ENCODE data around the gene MCRIP1.

MCRIP1 gene

DNA sequence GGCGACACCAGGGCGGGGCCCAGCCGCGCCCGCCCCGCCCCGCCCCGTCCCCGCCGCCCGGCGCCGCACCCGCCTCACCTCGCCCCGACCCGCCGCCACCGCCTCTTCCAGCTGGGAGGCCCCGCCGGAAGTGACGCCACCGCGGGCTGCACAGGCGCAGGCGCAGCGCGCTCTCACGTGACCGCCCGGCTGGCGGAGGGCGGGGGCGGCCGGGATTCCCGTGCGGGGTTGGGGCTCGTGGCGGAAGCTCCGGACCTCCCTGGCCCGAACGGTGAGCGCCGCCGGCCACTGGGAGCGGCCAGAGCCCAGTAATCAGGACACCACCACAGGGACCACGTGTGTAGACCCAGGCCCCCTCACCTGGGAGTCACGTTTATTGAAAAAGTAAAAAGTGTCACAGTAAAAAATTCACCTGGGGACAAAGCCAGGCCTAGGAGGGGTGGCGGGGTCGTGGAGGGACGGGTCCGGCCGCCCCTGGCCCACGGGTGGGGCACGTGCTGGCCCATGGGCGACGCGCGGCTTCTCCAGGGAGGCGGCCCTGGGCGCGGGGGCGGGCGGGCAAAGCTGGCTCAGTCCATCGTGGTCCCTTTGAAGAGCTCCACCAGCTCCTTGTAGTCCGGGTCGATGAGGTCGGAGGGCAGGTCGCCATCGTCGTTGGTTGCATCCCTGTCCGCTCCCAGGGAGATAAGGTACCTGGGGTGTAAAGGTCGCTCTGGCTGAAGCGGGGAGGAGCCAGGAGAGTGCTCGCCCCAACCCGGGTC lies at the start of gene MCRIP1:
TSS of gene MCRIP1 (minus strand) at position 132 of the 761 bp plus-strand sequence. CDS start 8,785 bp downstream, outside the sequence.
- peak; percentile 85 for DNase-seq

GRCh38 chr17:81879121-81879520 lies 46.0 kb upstream of the MCRIP1 start:
- in situ Hi-C loops (cut with MboI; ENCODE audit: low pct_unique_long_range_greater_than_20kb, low sequenced_read_pairs) = no loop called here
- no peak for DNase-seq

More for the DNA sequence above, at the start of gene MCRIP1:
- in situ Hi-C loops (cut with MboI; ENCODE audit: low pct_unique_long_range_greater_than_20kb, low sequenced_read_pairs) = no loop called here

DNA sequence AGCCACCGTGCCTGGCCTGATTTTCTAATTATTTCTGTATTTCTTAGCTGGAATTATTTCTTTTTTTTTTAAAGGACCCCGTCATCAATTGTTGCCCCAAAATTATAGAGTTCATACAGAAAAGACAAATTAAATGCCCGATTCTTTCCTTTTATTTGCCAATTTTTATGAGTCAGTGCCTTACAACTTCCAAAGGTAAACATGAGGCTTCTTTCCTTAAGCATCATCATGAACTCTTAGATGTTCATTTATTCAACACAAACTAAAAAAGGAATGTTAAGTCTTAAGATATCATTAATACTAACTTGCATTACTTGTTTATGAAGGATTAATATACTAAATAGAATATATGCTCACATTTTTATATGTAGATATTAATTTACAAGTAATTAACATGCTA lies 45.2 kb upstream of the MCRIP1 start:
- in situ Hi-C loops (cut with MboI; ENCODE audit: low pct_unique_long_range_greater_than_20kb, low sequenced_read_pairs) = no loop called here

DNA sequence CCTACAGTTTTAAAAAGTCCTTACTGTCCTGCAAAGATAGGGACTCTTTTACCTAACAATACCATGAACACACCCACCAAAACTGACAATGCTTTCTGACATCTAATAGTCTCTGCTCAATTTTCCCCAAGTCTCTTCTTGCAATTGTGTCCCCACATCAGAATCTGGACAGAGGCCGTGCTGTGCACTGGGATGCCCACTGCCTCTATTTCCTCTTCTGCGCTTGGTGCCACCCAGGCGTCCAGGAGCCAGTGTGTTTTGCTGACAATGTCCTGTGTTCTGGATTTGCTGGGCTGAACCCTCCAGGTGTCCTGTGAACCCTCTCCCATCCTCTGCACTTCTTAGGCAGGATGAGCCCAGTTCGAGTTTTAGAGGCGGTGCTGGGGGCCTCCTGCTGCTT lies 44.5 kb upstream of the MCRIP1 start:
- in situ Hi-C loops (cut with MboI; ENCODE audit: low pct_unique_long_range_greater_than_20kb, low sequenced_read_pairs) = no loop called here
- DNase-seq = no peak

More for the DNA sequence above, 45.2 kb upstream of the MCRIP1 start:
- no peak for DNase-seq

DNA sequence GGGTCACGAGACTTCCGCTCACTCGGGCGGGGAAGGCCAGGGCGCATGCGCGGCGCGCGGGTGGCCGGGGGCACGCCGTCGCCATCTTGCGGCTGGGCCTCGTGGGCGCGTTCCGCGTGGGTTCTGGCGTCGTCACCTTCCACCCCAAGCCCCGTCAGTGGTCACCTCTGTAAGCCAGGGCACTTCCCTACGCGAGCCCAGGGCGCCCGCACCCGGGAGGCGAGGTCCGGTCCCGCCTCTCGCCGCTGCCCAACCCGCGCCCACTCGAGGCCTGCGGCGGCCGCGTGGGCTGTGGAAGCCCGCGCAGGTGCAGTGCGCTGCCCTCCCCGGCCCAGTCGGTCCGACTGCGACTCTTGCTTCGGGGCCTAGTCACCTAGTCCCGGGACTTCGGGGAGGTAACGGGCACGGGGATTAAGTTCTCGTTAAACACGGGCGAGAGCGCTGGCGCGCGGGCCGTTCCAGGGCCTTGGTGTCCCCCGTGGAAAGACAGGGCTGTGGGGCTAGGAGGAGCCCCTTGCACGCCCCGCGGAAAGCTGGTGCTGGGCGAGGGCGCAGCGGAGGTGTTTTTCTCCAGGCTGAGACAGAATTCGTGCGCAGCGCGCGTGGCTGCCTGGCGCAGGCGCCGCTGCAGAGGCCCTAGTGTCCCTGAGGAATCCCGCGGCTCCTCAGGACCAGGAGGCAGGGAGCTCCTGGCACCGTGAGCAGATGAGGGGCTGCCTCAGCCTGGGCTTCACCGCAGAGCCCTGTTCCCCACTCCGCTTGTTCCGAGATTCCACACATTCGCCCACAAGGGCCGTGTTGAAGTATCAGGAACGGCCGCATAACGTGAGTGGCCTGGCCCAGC lies 38.5 kb upstream of the MCRIP1 start:
- in situ Hi-C loops (cut with MboI; ENCODE audit: low pct_unique_long_range_greater_than_20kb, low sequenced_read_pairs) = no loop called here
- DNase-seq = peak; percentile 81

- in situ Hi-C loops (cut with MboI; ENCODE audit: low pct_unique_long_range_greater_than_20kb, low sequenced_read_pairs) = no loop called here
- no peak for DNase-seq
These were observed 37.9 kb upstream of the MCRIP1 start, which contains the start of gene ARHGDIA for GRCh38 chr17:81870981-81871386. TSS of gene ARHGDIA (minus strand) at chr17:81871337. CDS start at chr17:81869930, 1,407 bp downstream.

- in situ Hi-C loops (cut with MboI; ENCODE audit: low pct_unique_long_range_greater_than_20kb, low sequenced_read_pairs) = no loop called here
- DNase-seq = peak; percentile 41
These were observed 37.3 kb upstream of the MCRIP1 start for GRCh38 chr17:81870131-81870980.

DNA sequence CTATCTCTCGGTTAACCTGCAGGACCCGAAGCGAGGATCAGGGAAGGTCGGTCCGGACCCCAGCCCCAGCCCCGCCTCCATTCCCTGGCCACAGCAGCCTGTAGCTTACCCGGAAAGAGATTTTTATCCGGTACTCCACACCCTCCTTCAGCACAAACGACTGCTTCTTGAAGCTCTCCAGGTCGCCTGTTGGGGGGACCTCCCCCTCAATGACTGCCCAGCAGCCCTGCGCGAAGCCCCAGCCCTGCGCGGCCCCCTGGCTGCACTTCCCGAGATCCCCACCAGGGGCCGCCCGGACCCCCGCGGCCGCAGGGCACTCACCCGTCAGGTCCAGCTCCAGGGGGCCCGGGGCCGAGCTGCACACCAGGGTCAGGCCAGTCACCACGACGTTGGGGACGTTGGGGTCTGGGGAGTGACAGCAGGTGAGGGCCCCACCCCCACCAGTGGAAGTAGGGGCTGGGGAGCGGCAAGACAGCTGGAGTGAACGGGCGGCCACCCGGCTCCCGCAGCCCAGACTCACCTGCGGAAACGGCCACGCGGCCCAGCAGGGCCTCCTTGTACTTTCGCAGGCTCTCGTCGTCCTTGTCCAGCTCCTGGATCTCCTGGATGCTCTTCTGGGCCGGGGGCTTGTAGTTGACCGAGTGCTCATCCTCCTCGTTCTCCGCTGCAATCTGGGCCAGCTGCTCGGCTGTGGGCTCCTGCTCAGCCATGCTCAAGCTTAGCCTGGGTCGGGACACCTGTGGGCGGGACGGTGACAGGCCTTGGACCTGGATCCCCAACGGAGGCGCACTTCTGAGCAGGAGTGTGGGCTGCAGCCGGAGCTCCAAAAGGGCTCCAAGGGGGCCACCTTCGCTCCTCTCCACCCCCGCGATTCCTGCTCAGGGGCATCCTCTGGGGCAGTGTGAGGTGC lies 36.4 kb upstream of the MCRIP1 start:
- peak; percentile 51 for DNase-seq
- in situ Hi-C loops (cut with MboI; ENCODE audit: low pct_unique_long_range_greater_than_20kb, low sequenced_read_pairs) = no loop called here

DNA sequence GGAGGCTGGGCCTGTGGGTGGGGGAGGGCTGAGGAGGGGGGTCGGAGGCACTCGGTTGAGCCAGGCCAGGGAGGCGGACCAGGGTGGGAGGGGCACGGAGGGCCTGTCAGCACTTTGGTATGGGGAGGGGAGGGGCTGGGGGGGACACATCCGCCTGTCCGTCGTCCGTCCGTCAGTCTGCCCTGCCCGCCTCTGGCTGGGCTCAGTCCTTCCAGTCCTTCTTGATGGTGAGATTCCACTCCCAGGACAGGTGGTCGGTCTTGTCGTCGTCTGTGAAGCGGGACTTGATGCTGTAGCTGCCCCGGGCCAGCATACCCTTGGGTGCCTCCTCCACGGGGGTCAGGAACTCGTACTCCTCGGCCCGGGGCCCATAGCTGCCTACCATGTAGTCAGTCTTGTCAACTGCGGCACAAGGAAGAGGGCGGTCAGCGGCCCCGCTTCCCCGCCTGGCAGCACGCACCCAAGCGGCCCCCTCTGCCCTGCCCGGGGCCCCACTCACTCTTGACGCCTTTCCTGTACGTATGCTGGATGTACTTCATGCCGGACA lies 35.7 kb upstream of the MCRIP1 start:
- in situ Hi-C loops (cut with MboI; ENCODE audit: low pct_unique_long_range_greater_than_20kb, low sequenced_read_pairs) = no loop called here
- DNase-seq = no peak

DNA sequence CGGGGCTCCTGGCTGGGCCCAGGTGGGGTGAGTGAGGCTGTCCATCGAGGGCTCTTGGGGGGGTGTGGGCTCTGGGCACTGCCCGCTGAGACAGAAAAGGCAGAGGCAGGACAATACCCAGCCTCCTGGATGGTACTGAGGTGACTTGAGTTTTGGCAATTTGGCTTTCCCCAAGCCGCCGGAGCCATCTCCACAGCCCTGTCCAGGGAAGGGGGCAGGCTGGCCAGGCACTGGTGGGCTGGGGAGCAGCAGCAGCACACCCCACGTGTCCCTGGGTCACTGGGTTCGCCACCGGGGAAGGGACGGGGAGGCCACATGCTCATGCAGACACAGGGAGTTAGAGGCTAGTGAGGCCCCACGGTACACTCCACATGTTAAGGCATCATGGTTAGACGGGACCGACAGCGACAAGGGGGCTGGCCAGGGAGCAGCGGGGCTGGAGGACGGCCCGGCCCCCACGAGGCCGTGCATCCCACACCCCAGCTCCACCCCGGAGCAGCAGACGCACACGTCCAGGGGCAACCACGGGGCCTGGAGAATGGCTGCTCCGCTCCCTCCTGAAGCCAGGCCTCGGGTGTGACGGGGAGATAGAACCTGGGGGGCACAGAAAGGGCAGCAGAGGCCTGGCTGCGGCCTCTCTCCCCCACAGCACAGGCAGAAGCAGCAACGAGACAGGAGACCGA lies 35.0 kb upstream of the MCRIP1 start:
- in situ Hi-C loops (cut with MboI; ENCODE audit: low pct_unique_long_range_greater_than_20kb, low sequenced_read_pairs) = no loop called here
- no peak for DNase-seq

GRCh38 chr17:81867170-81867990 lies 34.3 kb upstream of the MCRIP1 start:
- in situ Hi-C loops (cut with MboI; ENCODE audit: low pct_unique_long_range_greater_than_20kb, low sequenced_read_pairs) = no loop called here

GRCh38 chr17:81866440-81867169 lies 33.5 kb upstream of the MCRIP1 start:
- in situ Hi-C loops (cut with MboI; ENCODE audit: low pct_unique_long_range_greater_than_20kb, low sequenced_read_pairs) = no loop called here
- DNase-seq = peak; percentile 30

More at GRCh38 chr17:81867170-81867990, 34.3 kb upstream of the MCRIP1 start:
- DNase-seq = peak; percentile 51

DNA sequence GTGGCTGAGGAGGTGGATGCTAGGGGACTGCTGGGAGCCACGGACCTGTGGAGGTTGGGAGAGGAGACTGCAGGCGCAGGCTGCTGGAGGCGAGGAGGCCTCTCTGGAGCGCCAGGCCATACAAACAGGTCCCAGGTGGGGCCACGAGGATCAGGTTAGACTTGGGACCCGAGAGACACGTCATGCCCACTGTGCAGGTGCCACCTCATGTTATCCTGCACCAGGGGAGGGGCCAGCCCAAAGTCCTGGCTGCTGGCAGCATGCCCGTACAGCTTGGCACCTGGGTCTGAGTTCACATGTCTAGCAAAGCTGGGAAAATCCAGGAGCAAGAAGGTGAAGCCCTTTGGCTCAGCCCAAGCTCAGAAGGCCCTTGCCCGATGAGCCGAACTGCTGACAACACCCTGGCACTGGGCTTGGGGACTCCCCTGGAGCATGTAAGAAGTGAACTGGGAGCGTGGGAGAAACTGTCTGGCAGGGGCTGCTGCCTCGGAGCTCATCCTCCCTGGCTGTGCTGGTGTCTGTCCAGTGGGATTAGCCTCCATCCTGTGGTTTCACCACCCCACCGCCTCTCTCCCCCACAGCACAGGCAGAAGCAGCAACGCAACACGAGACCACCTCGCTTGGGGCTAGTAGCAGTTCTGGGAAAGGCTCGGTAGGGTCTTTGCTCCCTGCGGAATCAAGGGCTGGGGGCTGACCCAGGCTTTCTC lies 32.8 kb upstream of the MCRIP1 start:
- no peak for DNase-seq

DNA sequence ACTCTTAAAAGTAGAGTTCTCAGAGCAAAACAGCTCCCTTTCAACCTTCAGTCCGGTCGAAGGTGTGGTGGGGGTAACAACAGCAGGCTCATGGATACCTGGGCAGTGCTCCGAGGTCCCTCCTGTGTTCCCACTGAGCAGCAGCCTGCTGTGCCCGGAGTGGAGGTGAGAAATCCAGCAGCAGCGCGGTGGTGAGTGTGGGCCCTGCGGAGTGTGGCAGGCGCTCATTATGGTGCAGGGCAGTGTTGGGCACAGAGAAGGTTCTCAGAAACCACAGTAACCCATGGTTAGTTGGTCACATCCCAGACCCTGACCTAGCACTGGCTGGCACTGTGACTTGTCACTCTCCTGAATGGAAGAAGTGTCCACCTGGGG lies 32.3 kb upstream of the MCRIP1 start:
- in situ Hi-C loops (cut with MboI; ENCODE audit: low pct_unique_long_range_greater_than_20kb, low sequenced_read_pairs) = no loop called here
- DNase-seq = no peak

More for the DNA sequence above, 32.8 kb upstream of the MCRIP1 start:
- in situ Hi-C loops (cut with MboI; ENCODE audit: low pct_unique_long_range_greater_than_20kb, low sequenced_read_pairs) = no loop called here
